IMR-90 (cell line): ENCODE data around the gene ME3. TPM values are rescaled to one million over a fixed set of nuclear protein-coding genes. Genes with fewer than 3 reads are reported as not detected.
A peak's percentile ranks its signal among the peaks of the same experiment; 100 is the strongest.

Experiments used
- ATAC-seq: fragments of 200-7000 bp; cut with Tn5 transposase; 2 replicates; pipeline ENCODE4 v1.9.1; 2020; ENCODE audit warnings: low read depth, mild to moderate bottlenecking, moderate library complexity
- BruUV-seq: library from RNA; stranded (reverse); fragments of 400-500 nt; replicated peaks from 2 replicates; lab custom pipeline; 2021; lab: Mats Ljungman, UMichigan
- CTCF ChIA-PET: fragments of 300-600 bp; formaldehyde crosslinking; extraction: SDS; loops from one replicate; lab custom pipeline; 2021; ENCODE audit warnings: antibody characterized with exemption; lab: Yijun Ruan, JAX
- POLR2A ChIA-PET: fragments of 300-600 bp; sonication (Branson Sonifier 250); formaldehyde crosslinking; loops from one replicate; lab custom pipeline; 2022; ENCODE audit warnings: antibody characterized with exemption; ENCODE audit not compliant: unreplicated experiment; lab: Charles Lee
- DNase-seq: peaks from one replicate; pipeline ENCODE4 v3.0.0; 2013
- H2AFZ ChIP-seq: replicated peaks from 2 replicates; pipeline ENCODE3; 2013; ENCODE audit warnings: low read length, mild to moderate bottlenecking; ENCODE audit not compliant: poor library complexity
- H2AK5ac ChIP-seq: 2 replicates; pipeline ENCODE4 v1.6.1; 2013; ENCODE audit warnings: low read depth, low read length, inconsistent platforms
- H2AK9ac ChIP-seq: replicated peaks from 2 replicates; pipeline ENCODE3; 2013; ENCODE audit warnings: mild to moderate bottlenecking, low read depth, low read length, moderate library complexity; ENCODE audit not compliant: poor library complexity
- H2BK120ac ChIP-seq: 2 replicates; pipeline ENCODE4 v1.6.1; 2013; ENCODE audit warnings: low read depth, low read length, inconsistent platforms
- H2BK15ac ChIP-seq: 3 replicates; pipeline ENCODE4 v1.6.1; 2013; ENCODE audit warnings: low read depth, low read length, inconsistent platforms
- H2BK20ac ChIP-seq: 2 replicates; pipeline ENCODE4 v1.6.1; 2013; ENCODE audit warnings: low read depth, mild to moderate bottlenecking, inconsistent platforms, low read length, moderate library complexity
- H2BK5ac ChIP-seq: 2 replicates; pipeline ENCODE4 v1.6.1; 2013; ENCODE audit warnings: mild to moderate bottlenecking, low read depth, low read length, inconsistent platforms; ENCODE audit not compliant: poor library complexity, severe bottlenecking
- H3K14ac ChIP-seq: replicated peaks from 2 replicates; pipeline ENCODE4 v1.6.1; 2013; ENCODE audit warnings: low read depth, low read length, inconsistent platforms
- H3K18ac ChIP-seq: 2 replicates; pipeline ENCODE4 v1.6.1; 2013; ENCODE audit warnings: low read depth, low read length, control low read depth
- H3K23ac ChIP-seq: 2 replicates; pipeline ENCODE4 v1.6.1; 2013; ENCODE audit warnings: low read depth, low read length, inconsistent platforms
- H3K27ac ChIP-seq: 2 replicates; pipeline ENCODE4 v1.5.1; 2013; ENCODE audit warnings: mild to moderate bottlenecking, control low read depth, low read length; ENCODE audit not compliant: insufficient read depth
- H3K27me3 ChIP-seq: 2 replicates; pipeline ENCODE4 v1.6.1; 2013; ENCODE audit warnings: low read length; ENCODE audit not compliant: control insufficient read depth, insufficient read depth
- H3K36me3 ChIP-seq: 2 replicates; pipeline ENCODE4 v1.6.1; 2013; ENCODE audit warnings: low read length, mixed read lengths; ENCODE audit not compliant: control insufficient read depth, insufficient read depth
- H3K4ac ChIP-seq: 2 replicates; pipeline ENCODE4 v1.6.1; 2013; ENCODE audit warnings: low read depth, low read length, inconsistent platforms
- H3K4me1 ChIP-seq: 2 replicates; pipeline ENCODE4 v1.6.1; 2013; ENCODE audit warnings: low read length, mixed read lengths; ENCODE audit not compliant: control insufficient read depth, insufficient read depth
- H3K4me2 ChIP-seq: 2 replicates; pipeline ENCODE4 v1.6.1; 2013; ENCODE audit warnings: low read depth, mild to moderate bottlenecking, control low read depth, low read length, moderate library complexity
- H3K4me3 ChIP-seq: 2 replicates; pipeline ENCODE4 v1.5.1; 2013; ENCODE audit warnings: low read depth, mild to moderate bottlenecking, control low read depth, low read length, moderate library complexity; ENCODE audit not compliant: insufficient read depth
- H3K56ac ChIP-seq: 2 replicates; pipeline ENCODE4 v1.6.1; 2013; ENCODE audit warnings: low read length, inconsistent platforms; ENCODE audit not compliant: insufficient read depth; ENCODE audit errors: extremely low read depth
- H3K79me1 ChIP-seq, 2 experiments: 2 replicates each; pipeline ENCODE4 v1.6.1; 2013; ENCODE audit warnings: low read length in 2 of 2, inconsistent platforms in 1 of 2, low read depth in 1 of 2
- H3K9ac ChIP-seq: 2 replicates; pipeline ENCODE4 v1.6.1; 2013; ENCODE audit warnings: low read depth, low read length, control low read depth
- H3K9me1 ChIP-seq: 2 replicates; pipeline ENCODE4 v1.6.1; 2013; ENCODE audit warnings: low read length, inconsistent platforms; ENCODE audit not compliant: insufficient read depth
- H3K9me3 ChIP-seq: 2 replicates; pipeline ENCODE4 v1.6.1; 2013; ENCODE audit warnings: low read length; ENCODE audit not compliant: control insufficient read depth, insufficient read depth
- H4K20me1 ChIP-seq: 2 replicates; pipeline ENCODE4 v1.6.1; 2013; ENCODE audit warnings: low read length, inconsistent platforms; ENCODE audit not compliant: insufficient read depth
- H4K5ac ChIP-seq: 2 replicates; pipeline ENCODE4 v1.6.1; 2013; ENCODE audit warnings: mild to moderate bottlenecking, low read depth, low read length, control low read depth
- H4K8ac ChIP-seq, 2 experiments: 2 replicates each; pipeline ENCODE4 v1.6.1; 2013; ENCODE audit warnings: low read depth in 2 of 2, low read length in 2 of 2, control low read depth in 1 of 2, inconsistent platforms in 1 of 2
- H4K91ac ChIP-seq: 2 replicates; pipeline ENCODE4 v1.6.1; 2013; ENCODE audit warnings: low read depth, low read length, inconsistent platforms; ENCODE audit not compliant: insufficient read depth
- CEBPB ChIP-seq: IDR thresholded peaks from 2 replicates; pipeline ENCODE4 v1.6.1; 2012; ENCODE audit warnings: low read depth, low read length, improper control_type of control experiment
- WGBS, 2 experiments: methylation state at CpG; one replicate each; pipeline versions ENCODE4 v1.1.5 to v1.1.7; 2013; ENCODE audit warnings: missing lambda C conversion rate in 2 of 2; ENCODE audit not compliant: insufficient read length in 1 of 2; ENCODE audit errors: extremely low coverage in 2 of 2; 5-methylcytosine and 5-hydroxymethylcytosine counted together
- dilution Hi-C: fragments of 300-500 bp; cut with HindIII; formaldehyde crosslinking; loops from one replicate; pipeline ENCODE4 v1.14.3; 2018; ENCODE audit warnings: low sequenced_read_pairs; ENCODE audit not compliant: unreplicated experiment
- in situ Hi-C: fragments of 300-500 bp; cut with MboI; formaldehyde crosslinking; loops from 3 replicates; pipeline ENCODE4 v1.14.3; 2019; ENCODE audit warnings: low sequenced_read_pairs, inconsistent platforms, mixed read lengths
- intact Hi-C: fragments of 100-400 bp; cut with micrococcal nuclease; formaldehyde crosslinking; loops from 2 replicates; pipeline ENCODE4 v1.10.0; 2022
- polyA plus RNA-seq, 3 experiments: library from polyadenylated mRNA; depleted of rRNA; stranded (reverse); fragments of >200 nt; gene quantifications; 2 replicates each; pipeline ENCODE4 v1.2.3, GENCODE V29; 2012; ENCODE audit warnings: low replicate concordance in 1 of 3
- total RNA-seq: library from RNA; depleted of rRNA; stranded (reverse); fragments of >200 nt; gene quantifications from 2 replicates; pipeline ENCODE4 v1.2.3, GENCODE V29; 2012
- TF ChIP-seq, protein P1 (sequence below): conservative IDR thresholded peaks from 2 replicates; pipeline ENCODE4 v1.5.1; 2012; ENCODE audit warnings: mild to moderate bottlenecking, low read depth, low read length, improper control_type of control experiment

The ME3 gene
- total and polyA plus RNA-seq, 2 of the 4 experiments (the other 2 are of a cell fraction): 7.8 to 9.0 TPM

DNA sequence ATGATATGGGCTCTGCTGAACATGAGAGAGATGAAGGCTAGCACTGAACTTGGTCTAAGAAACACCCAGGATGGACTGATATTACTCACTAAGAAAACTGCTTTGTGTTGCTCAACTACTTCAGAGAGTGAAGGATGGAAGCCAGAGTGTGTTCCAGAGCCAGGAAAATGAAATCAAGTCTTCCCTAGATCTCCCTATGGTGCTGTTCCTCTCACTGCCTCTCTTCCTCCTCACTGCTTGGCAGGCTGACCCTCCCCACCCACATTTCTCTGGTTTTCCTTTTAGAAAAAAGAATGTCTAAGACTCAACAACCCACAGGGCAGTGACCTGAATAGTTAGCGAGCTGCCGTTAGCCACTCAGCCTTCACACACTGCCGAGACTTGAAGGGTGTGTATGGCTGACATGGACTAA lies 232.1 kb downstream of the ME3 start:
- no peaks in the 10 kb centered on the region for H4K20me1 ChIP-seq
- no peak overlapping the region for H2AFZ ChIP-seq
- H3K4ac ChIP-seq: no peak overlapping the region
- H3K36me3 ChIP-seq: no peaks in the 10 kb centered on the region
- 0 out of 2 replicates have a peak, but pooled peaks cover 4% of the 10 kb centered on the region for H3K9me1 ChIP-seq
- intact Hi-C loops: no loop called here
- H3K79me1 ChIP-seq: no peaks in the 10 kb centered on the region
- H3K23ac ChIP-seq: no peak overlapping the region; the same call in 1 of the 2 replicates
- peaks cover 10% of the 10 kb centered on the region; the same call in 1 of the 2 replicates for H3K4me1 ChIP-seq
- ChIA-PET POLR2A (no interaction called here), CTCF (no interaction called here)
- no peak overlapping the region for H4K91ac ChIP-seq
- H2BK15ac ChIP-seq: 0 out of 3 replicates have a peak overlapping the region, but pooled peaks have one; percentile 23
- WGBS, 2 experiments: no CpG with 5 or more reads among the region's 3 CpGs
- H4K8ac ChIP-seq: no peak overlapping the region
- no peak overlapping the region for H3K4me3 ChIP-seq
- TF ChIP-seq, protein P1, sequence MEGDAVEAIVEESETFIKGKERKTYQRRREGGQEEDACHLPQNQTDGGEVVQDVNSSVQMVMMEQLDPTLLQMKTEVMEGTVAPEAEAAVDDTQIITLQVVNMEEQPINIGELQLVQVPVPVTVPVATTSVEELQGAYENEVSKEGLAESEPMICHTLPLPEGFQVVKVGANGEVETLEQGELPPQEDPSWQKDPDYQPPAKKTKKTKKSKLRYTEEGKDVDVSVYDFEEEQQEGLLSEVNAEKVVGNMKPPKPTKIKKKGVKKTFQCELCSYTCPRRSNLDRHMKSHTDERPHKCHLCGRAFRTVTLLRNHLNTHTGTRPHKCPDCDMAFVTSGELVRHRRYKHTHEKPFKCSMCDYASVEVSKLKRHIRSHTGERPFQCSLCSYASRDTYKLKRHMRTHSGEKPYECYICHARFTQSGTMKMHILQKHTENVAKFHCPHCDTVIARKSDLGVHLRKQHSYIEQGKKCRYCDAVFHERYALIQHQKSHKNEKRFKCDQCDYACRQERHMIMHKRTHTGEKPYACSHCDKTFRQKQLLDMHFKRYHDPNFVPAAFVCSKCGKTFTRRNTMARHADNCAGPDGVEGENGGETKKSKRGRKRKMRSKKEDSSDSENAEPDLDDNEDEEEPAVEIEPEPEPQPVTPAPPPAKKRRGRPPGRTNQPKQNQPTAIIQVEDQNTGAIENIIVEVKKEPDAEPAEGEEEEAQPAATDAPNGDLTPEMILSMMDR: no peak
- TF ChIP-seq CEBPB: peak; percentile 71
- H3K9ac ChIP-seq: no peak overlapping the region
- H3K4me2 ChIP-seq: no peak overlapping the region
- DNase-seq (peak; percentile 55), ATAC-seq (peak; percentile 75)
- H3K27ac ChIP-seq: no peak overlapping the region
- no peak overlapping the region for H3K56ac ChIP-seq
- no peaks in the 10 kb centered on the region for H3K9me3 ChIP-seq
- no peak overlapping the region for H3K18ac ChIP-seq
- no TSS peak for BruUV-seq
- H3K14ac ChIP-seq: no peak overlapping the region
- no peak overlapping the region for H2BK5ac ChIP-seq
- no peak overlapping the region for H2BK120ac ChIP-seq
- no peak overlapping the region; the same call in 1 of the 2 replicates for H2AK5ac ChIP-seq
- dilution Hi-C loops: no loop called here
- H2BK20ac ChIP-seq: no peak overlapping the region
- in situ Hi-C loops: loop anchor here (25.0 kb wide), 1 partner anchor 847 kb away; no protein-coding TSS in a partner anchor
- H4K5ac ChIP-seq: no peak overlapping the region
- no peak overlapping the region for H2AK9ac ChIP-seq
- no peaks in the 10 kb centered on the region for H3K27me3 ChIP-seq
